GM12865 (cell line): ENCODE results near the gene BTBD9.

ENCODE experiments used
- DNase-seq: peaks from one replicate; pipeline ENCODE4 v3.0.0; 2010; ENCODE audit warnings: low read depth
- H3K4me3 ChIP-seq: 2 replicates; pipeline ENCODE4 v1.5.1; 2011; ENCODE audit warnings: mild to moderate bottlenecking, low read depth, low read length, control low read depth
- CTCF ChIP-seq: IDR thresholded peaks from 2 replicates; pipeline ENCODE4 v1.5.1; 2011; ENCODE audit warnings: low read length, control low read depth, low read depth, inconsistent platforms; ENCODE audit not compliant: insufficient read depth; ENCODE audit errors: missing control alignments

The BTBD9 gene

DNA sequence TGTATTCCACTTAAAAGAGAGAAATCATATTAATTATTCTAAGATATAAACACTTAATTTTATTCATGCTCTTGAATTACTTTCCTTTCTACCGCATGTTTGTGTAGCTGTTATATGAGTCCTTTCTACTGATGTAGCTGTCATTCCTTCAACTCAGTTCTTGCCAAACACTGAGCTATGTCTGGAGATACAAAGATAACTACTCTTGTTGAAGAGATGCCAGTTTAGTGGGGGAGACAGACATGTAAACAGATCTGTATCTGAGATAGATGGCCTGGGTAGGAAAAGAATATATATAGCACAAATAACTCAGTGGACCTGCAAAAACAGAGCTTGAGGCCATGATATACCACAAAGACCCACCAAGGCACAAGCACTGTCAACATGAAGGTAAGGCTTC lies 157.3 kb downstream of the BTBD9 start:
- DNase-seq, result no peak
- TF ChIP-seq CTCF, result no peak
- no peak overlapping the region for H3K4me3 ChIP-seq

DNA sequence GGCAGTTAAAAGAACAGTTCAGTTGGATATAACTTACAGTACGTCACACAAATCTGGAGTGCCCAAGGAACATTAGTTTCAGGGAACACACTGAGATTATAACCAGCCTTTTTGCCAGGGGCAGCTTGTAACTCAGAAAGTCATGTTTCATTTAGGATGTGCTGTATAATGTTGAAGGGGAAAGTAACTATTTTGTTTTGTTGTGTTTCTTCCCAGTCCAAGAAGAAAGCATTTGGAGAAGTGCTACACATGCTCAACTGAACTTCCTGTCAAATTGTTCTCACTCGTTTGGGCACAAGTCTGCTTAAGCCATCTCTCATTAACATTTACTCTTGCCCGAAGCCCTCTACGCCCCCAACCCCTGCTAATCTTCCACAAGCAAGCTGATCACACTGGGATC lies 157.9 kb downstream of the BTBD9 start:
- no peak for TF ChIP-seq CTCF
- H3K4me3 ChIP-seq, result no peak overlapping the region
- DNase-seq, result no peak

- no peak for DNase-seq
- no peak overlapping the region for H3K4me3 ChIP-seq
- no peak for TF ChIP-seq CTCF
Observed at GRCh38 chr6:38481211-38481836, 158.4 kb downstream of the BTBD9 start.

- TF ChIP-seq CTCF, result no peak
Observed at GRCh38 chr6:38480036-38480435, 159.7 kb downstream of the BTBD9 start.

DNA sequence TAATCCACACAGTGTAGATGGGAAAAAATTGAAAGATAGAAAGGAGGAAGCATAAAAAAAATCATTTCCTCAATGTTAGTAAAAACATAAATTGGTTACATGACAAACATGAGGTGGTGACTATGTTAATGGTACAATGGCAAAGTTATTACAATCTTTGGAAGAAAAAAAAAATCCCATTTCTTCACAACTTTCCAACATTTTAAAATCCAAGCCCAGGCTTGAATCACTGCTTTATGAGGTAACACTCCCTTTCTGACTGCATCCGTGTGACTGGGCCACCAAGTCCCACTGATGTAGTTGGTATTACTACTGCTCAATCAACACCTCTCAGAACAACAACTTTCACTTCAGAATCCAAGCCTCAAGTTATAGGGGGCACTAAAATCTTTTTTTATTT lies 160.4 kb downstream of the BTBD9 start:
- TF ChIP-seq CTCF, result no peak
- H3K4me3 ChIP-seq, result no peak overlapping the region
- no peak for DNase-seq

More at GRCh38 chr6:38480036-38480435, 159.7 kb downstream of the BTBD9 start:
- H3K4me3 ChIP-seq, result no peak overlapping the region
- no peak for DNase-seq

- no peak overlapping the region for H3K4me3 ChIP-seq
- DNase-seq, result no peak
Observed at GRCh38 chr6:38477680-38478260, 162.0 kb downstream of the BTBD9 start.

More at GRCh38 chr6:38477680-38478260, 162.0 kb downstream of the BTBD9 start:
- TF ChIP-seq CTCF, result no peak
